HG02798 (cell line): Measurements from ENCODE around the gene RUFY4.
A peak's percentile ranks its signal among the peaks of the same experiment; 100 is the strongest.

Source experiments
- ATAC-seq: cut with Tn5 transposase; IDR thresholded peaks from one replicate; pipeline ENCODE4 v1.9.1; 2021; ENCODE audit warnings: mild to moderate bottlenecking; ENCODE audit not compliant: unreplicated experiment, poor library complexity

Gene RUFY4

GRCh38 chr2:218059289-218059688 is 9.8 kb upstream of the RUFY4 start:
- no peak for ATAC-seq

GRCh38 chr2:218060118-218060517 is 8.9 kb upstream of the RUFY4 start:
- no peak for ATAC-seq

- ATAC-seq = no peak
Observed at GRCh38 chr2:218060950-218061660, 7.9 kb upstream of the RUFY4 start.

GRCh38 chr2:218063486-218063885 is 5.6 kb upstream of the RUFY4 start:
- ATAC-seq = peak; percentile 57

GRCh38 chr2:218063896-218064295 is 5.2 kb upstream of the RUFY4 start:
- ATAC-seq = no peak

GRCh38 chr2:218065239-218066006 is 3.6 kb upstream of the RUFY4 start:
- ATAC-seq = no peak

- ATAC-seq = no peak
Observed at GRCh38 chr2:218066926-218067515, 2.0 kb upstream of the RUFY4 start.

GRCh38 chr2:218067523-218067922 is 1.5 kb upstream of the RUFY4 start:
- no peak for ATAC-seq

- ATAC-seq = no peak
Observed at GRCh38 chr2:218069606-218070300, 700 bp downstream of the RUFY4 start.

GRCh38 chr2:218070587-218070986 is 1.5 kb downstream of the RUFY4 start:
- no peak for ATAC-seq

- no peak for ATAC-seq
Observed at GRCh38 chr2:218071218-218071937, 2.3 kb downstream of the RUFY4 start.

GRCh38 chr2:218072002-218072401 is 2.9 kb downstream of the RUFY4 start:
- ATAC-seq = no peak

GRCh38 chr2:218072478-218073024 is 3.5 kb downstream of the RUFY4 start:
- ATAC-seq = no peak

GRCh38 chr2:218073185-218073584 is 4.1 kb downstream of the RUFY4 start:
- ATAC-seq = no peak

- peak; percentile 41 for ATAC-seq
Observed at GRCh38 chr2:218074031-218074430, 5.0 kb downstream of the RUFY4 start.

GRCh38 chr2:218075975-218076811 is 7.1 kb downstream of the RUFY4 start:
- no peak for ATAC-seq

- ATAC-seq = no peak
Observed at GRCh38 chr2:218077464-218078216, 8.6 kb downstream of the RUFY4 start.
